ENCODE results near the gene ATXN10.

- TF ChIP-seq CTCF (IDR thresholded peaks at IDR 0.05; ENCODE audit: control extremely low read depth in 1 of 3, insufficient read depth in 1 of 3, low read depth in 1 of 3, low read length in 3 of 3) (no peak), JUND (IDR thresholded peaks at IDR 0.05; ENCODE audit: low read length) (no peak), MAX (IDR thresholded peaks at IDR 0.05) (no peak), FOSL1 (IDR thresholded peaks at IDR 0.05; ENCODE audit: insufficient read depth, low read depth, low read length) (no peak), EZH2 (IDR thresholded peaks at IDR 0.05; ENCODE audit: low read depth, low read length, severe bottlenecking) (no peak), EP300 (IDR thresholded peaks at IDR 0.05; ENCODE audit: borderline replicate concordance in 1 of 2, low read depth in 2 of 2, low read length in 2 of 2) (no peak), CHD2 (IDR thresholded peaks at IDR 0.05; ENCODE audit: low read length) (no peak), BACH1 (IDR thresholded peaks at IDR 0.05; ENCODE audit: low read length) (no peak), USF2 (IDR thresholded peaks at IDR 0.05; ENCODE audit: low read length) (no peak), POLR2AphosphoS5 (IDR thresholded peaks at IDR 0.05; ENCODE audit: low read depth, low read length) (no peak), MAFK (IDR thresholded peaks at IDR 0.05; ENCODE audit: low read depth, low read length) (no peak), KDM1A (IDR thresholded peaks at IDR 0.05; ENCODE audit: borderline replicate concordance, low read length) (no peak)
Measured at GRCh38 chr22:45790401-45790800, 118.8 kb downstream of the ATXN10 start.

All from H1 (cell line).